H1 (cell line): ENCODE results near the gene ZBP1. TPM values are rescaled to one million over a fixed set of nuclear protein-coding genes. Genes with fewer than 3 reads are reported as not detected.

Source experiments
- CBX5 ChIP-seq: fragments of 300-800, 300-1000 bp; sonication (generic); IDR thresholded peaks from 2 replicates; pipeline ENCODE4 v1.7.1; 2016; ENCODE audit warnings: antibody characterized with exemption, low read length, low read depth
- CHD2 ChIP-seq: IDR thresholded peaks from 2 replicates; pipeline ENCODE4 v1.6.1; 2012; ENCODE audit warnings: low read length, improper control_type of control experiment
- CTBP2 ChIP-seq: IDR thresholded peaks from 2 replicates; pipeline ENCODE4 v1.7.0; 2011; ENCODE audit warnings: borderline replicate concordance, mild to moderate bottlenecking, moderate library complexity, mixed read lengths, low read length; ENCODE audit not compliant: insufficient read depth, insufficient read length
- EGR1 ChIP-seq: IDR thresholded peaks from 2 replicates; pipeline ENCODE4 v1.6.1; 2011; ENCODE audit warnings: low read depth, low read length, borderline replicate concordance
- FOSL1 ChIP-seq: IDR thresholded peaks from 2 replicates; pipeline ENCODE4 v1.6.1; 2011; ENCODE audit warnings: mild to moderate bottlenecking, low read depth, low read length, moderate library complexity; ENCODE audit not compliant: insufficient read depth
- PHF8 ChIP-seq: fragments of 200-600 bp; sonication (generic); conservative IDR thresholded peaks from 2 replicates; pipeline ENCODE4 v1.7.1; 2012; ENCODE audit warnings: low read depth, mild to moderate bottlenecking, inconsistent platforms, low read length, moderate library complexity
- SAP30 ChIP-seq: fragments of 300-600 bp; sonication (generic); IDR thresholded peaks from 2 replicates; pipeline ENCODE4 v1.7.1; 2012; ENCODE audit warnings: low read length, moderate library complexity, mild to moderate bottlenecking, inconsistent platforms; ENCODE audit not compliant: insufficient read depth, insufficient replicate concordance
- SRF ChIP-seq: IDR thresholded peaks from 2 replicates; pipeline ENCODE4 v1.6.1; 2011; ENCODE audit warnings: mild to moderate bottlenecking, low read depth, low read length, moderate library complexity
- TEAD4 ChIP-seq: IDR thresholded peaks from 2 replicates; pipeline ENCODE4 v1.6.1; 2012; ENCODE audit warnings: low read depth, low read length, inconsistent platforms, mixed read lengths
- polyA plus RNA-seq, 7 experiments: library from polyadenylated mRNA; depleted of rRNA in 3 of 7; stranded (reverse) in 5 of 7; unstranded in 2 of 7; fragments of >200 nt in 5 of 7; fragments of 200-250 nt in 2 of 7; gene quantifications; 1 replicate in 5 of 7; 2 replicates in 1 of 7; 4 replicates in 1 of 7; pipeline versions ENCODE4 v1.2.1 to v1.2.3, GENCODE V29; 2011 to 2013; ENCODE audit warnings: missing spikeins in 2 of 7, mixed read lengths in 2 of 7
- total RNA-seq: library from RNA; stranded (reverse); fragmentation: NEBNext Ultra II Directional; extraction: Animal tissue kit (Norgen Biotek cat#: 25700); gene quantifications from 2 replicates; pipeline ENCODE4 v1.2.1, GENCODE V29; 2021
- TF ChIP-seq, protein P1 (sequence below): IDR thresholded peaks from 2 replicates; pipeline ENCODE4 v1.6.1; 2012; ENCODE audit warnings: low read length, inconsistent platforms

Gene ZBP1
- total and polyA plus RNA-seq, 2 of the 8 experiments (the other 6 are each of a cell fraction or from before 2014, with no cell fraction given), result not detected

- TF ChIP-seq CTBP2 (no peak), SAP30 (no peak), CHD2 (no peak), PHF8 (no peak), CBX5 (no peak), FOSL1 (no peak), TEAD4 (no peak), SRF (no peak), EGR1 (no peak)
- TF ChIP-seq, protein P1, sequence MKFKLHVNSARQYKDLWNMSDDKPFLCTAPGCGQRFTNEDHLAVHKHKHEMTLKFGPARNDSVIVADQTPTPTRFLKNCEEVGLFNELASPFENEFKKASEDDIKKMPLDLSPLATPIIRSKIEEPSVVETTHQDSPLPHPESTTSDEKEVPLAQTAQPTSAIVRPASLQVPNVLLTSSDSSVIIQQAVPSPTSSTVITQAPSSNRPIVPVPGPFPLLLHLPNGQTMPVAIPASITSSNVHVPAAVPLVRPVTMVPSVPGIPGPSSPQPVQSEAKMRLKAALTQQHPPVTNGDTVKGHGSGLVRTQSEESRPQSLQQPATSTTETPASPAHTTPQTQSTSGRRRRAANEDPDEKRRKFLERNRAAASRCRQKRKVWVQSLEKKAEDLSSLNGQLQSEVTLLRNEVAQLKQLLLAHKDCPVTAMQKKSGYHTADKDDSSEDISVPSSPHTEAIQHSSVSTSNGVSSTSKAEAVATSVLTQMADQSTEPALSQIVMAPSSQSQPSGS, result no peak
Observed at GRCh38 chr20:57657535-57658446, 37.6 kb upstream of the ZBP1 start (continued).
